HepG2 (cell line): Measurements from ENCODE around the gene AXDND1. TPM values are rescaled to one million over a fixed set of nuclear protein-coding genes. Genes with fewer than 3 reads are reported as not detected.

Source experiments
- ATAC-seq: fragments of 200-7000 bp; cut with Tn5 transposase; 3 replicates; pipeline ENCODE4 v1.9.1; 2020; ENCODE audit warnings: mild to moderate bottlenecking, moderate library complexity
- BruUV-seq: library from RNA; stranded (reverse); fragments of 400-500 nt; replicated peaks from 2 replicates; lab custom pipeline; 2021; lab: Mats Ljungman, UMichigan
- CTCF ChIA-PET: fragments of 300-600 bp; formaldehyde crosslinking; extraction: SDS; loops from one replicate; lab custom pipeline; 2021; ENCODE audit warnings: low total read pairs, inconsistent platforms, low intra/inter-chr PET ratio; lab: Yijun Ruan, JAX
- POLR2A ChIA-PET: fragments of 350-600 bp; sonication (Branson Sonifier 250); formaldehyde crosslinking; loops from one replicate; lab custom pipeline; 2020; ENCODE audit warnings: antibody characterized with exemption, inconsistent platforms; lab: Yijun Ruan, JAX
- DNase-seq: peaks from one replicate; pipeline ENCODE4 v3.0.0-alpha.2; 2015; ENCODE audit warnings: low spot score
- FAIRE-seq: peaks from 3 replicates; lab custom pipeline; 2011; peaks lifted over from hg19 to GRCh38; lab: Jason Lieb, UNC
- H2AFZ ChIP-seq: one replicate; pipeline ENCODE4 v1.6.1; 2011; ENCODE audit warnings: low read length, inconsistent platforms
- H3K27ac ChIP-seq: fragments of 300-600 bp; 3 replicates; pipeline ENCODE4 v1.8.0; 2011; ENCODE audit warnings: mixed run types, mild to moderate bottlenecking, mixed read lengths, low read length, inconsistent platforms; ENCODE audit not compliant: insufficient read depth; ENCODE audit errors: extremely low read length
- H3K27me3 ChIP-seq, 2 experiments: fragments of 200-600 bp in 1 of 2; 2 replicates in 1 of 2; 3 replicates in 1 of 2; pipeline versions ENCODE4 v1.6.0 to v1.8.0; 2011; ENCODE audit warnings: low read length in 2 of 2, mild to moderate bottlenecking in 2 of 2, moderate library complexity in 2 of 2, inconsistent platforms in 1 of 2; ENCODE audit not compliant: insufficient read depth in 2 of 2, control insufficient read depth in 1 of 2
- H3K36me3 ChIP-seq, 2 experiments: fragments of 200-600 bp in 1 of 2; replicated peaks in 1 of 2; 2 replicates in 1 of 2; 3 replicates in 1 of 2; pipeline versions ENCODE4 v1.5.1 to v1.8.0; 2011; ENCODE audit warnings: low read length in 2 of 2, inconsistent platforms in 1 of 2; ENCODE audit not compliant: insufficient read depth in 2 of 2, control insufficient read depth in 1 of 2
- H3K4me1 ChIP-seq: 2 replicates; pipeline ENCODE4 v1.5.1; 2012; ENCODE audit warnings: low read length, inconsistent platforms; ENCODE audit not compliant: insufficient read depth
- H3K4me2 ChIP-seq: 2 replicates; pipeline ENCODE4 v1.6.0; 2011; ENCODE audit warnings: low read depth, low read length, inconsistent platforms
- H3K4me3 ChIP-seq, 3 experiments: fragments of 200-600 bp in 1 of 3; sonication (generic), shearing (Covaris generic) in 1 of 3; replicated peaks in 1 of 3; 2 replicates each; pipeline ENCODE4 v1.5.1; 2011 to 2016; ENCODE audit warnings: low read length in 3 of 3, inconsistent platforms in 2 of 3, low read depth in 2 of 3, mild to moderate bottlenecking in 2 of 3, control low read depth in 1 of 3, mixed read lengths in 1 of 3; ENCODE audit not compliant: insufficient read depth in 1 of 3
- H3K79me2 ChIP-seq: one replicate; pipeline ENCODE4 v1.6.1; 2011; ENCODE audit warnings: low read length, inconsistent platforms; ENCODE audit not compliant: insufficient read depth
- H3K9ac ChIP-seq: 2 replicates; pipeline ENCODE4 v1.6.0; 2011; ENCODE audit warnings: mild to moderate bottlenecking, low read depth, low read length, inconsistent platforms; ENCODE audit not compliant: insufficient read depth
- H3K9me3 ChIP-seq: 2 replicates; pipeline ENCODE4 v1.5.1; 2012; ENCODE audit warnings: mild to moderate bottlenecking, low read length
- H4K20me1 ChIP-seq: 2 replicates; pipeline ENCODE4 v1.6.0; 2011; ENCODE audit warnings: inconsistent platforms, mild to moderate bottlenecking, low read length, moderate library complexity; ENCODE audit not compliant: insufficient read depth
- AGO2 ChIP-seq: fragments of 200-400 bp; formaldehyde crosslinking; optimal IDR thresholded peaks from 2 replicates; pipeline ENCODE3; 2017; ENCODE audit warnings: mild to moderate bottlenecking, low read depth, low read length, moderate library complexity
- CENPT ChIP-seq: sonication (generic); formaldehyde crosslinking; IDR thresholded peaks from 2 replicates; pipeline ENCODE4 v1.8.0; 2022; ENCODE audit warnings: low read depth, mild to moderate bottlenecking, moderate library complexity, missing genetic modification reagents
- FOXJ3 ChIP-seq: sonication (generic); formaldehyde crosslinking; IDR thresholded peaks from 2 replicates; pipeline ENCODE4 v1.4.0; 2020; ENCODE audit warnings: missing genetic modification reagents, mild to moderate bottlenecking, borderline replicate concordance
- MIER3 ChIP-seq: IDR thresholded peaks from 2 replicates; pipeline ENCODE4 v1.6.1; 2016; ENCODE audit warnings: missing compliant biosample characterization, borderline replicate concordance
- NR1H2 ChIP-seq: sonication (generic); formaldehyde crosslinking; IDR thresholded peaks from 2 replicates; pipeline ENCODE4 v1.8.1; 2022; ENCODE audit warnings: low read depth, missing genetic modification reagents, borderline replicate concordance
- SMARCE1 ChIP-seq: fragments of 450-650 bp; IDR thresholded peaks from 2 replicates; pipeline ENCODE4 v1.6.1; 2017; ENCODE audit warnings: borderline replicate concordance
- SOX13 ChIP-seq, 3 experiments: fragments of 450-650 bp in 1 of 3; sonication (generic) in 1 of 3; formaldehyde crosslinking in 1 of 3; IDR thresholded peaks in 2 of 3; conservative IDR thresholded peaks in 1 of 3; 2 replicates each; pipeline versions ENCODE4 v1.5.0 to v1.6.1; 2016 to 2020; ENCODE audit warnings: antibody characterized with exemption in 1 of 3, mild to moderate bottlenecking in 1 of 3, missing compliant biosample characterization in 1 of 3, missing genetic modification reagents in 1 of 3, moderate library complexity in 1 of 3
- THAP7 ChIP-seq: sonication (generic); formaldehyde crosslinking; IDR thresholded peaks from 2 replicates; pipeline ENCODE4 v1.8.1; 2023; ENCODE audit warnings: mild to moderate bottlenecking, missing genetic modification reagents
- ZBTB1 ChIP-seq: sonication (generic); formaldehyde crosslinking; IDR thresholded peaks from 2 replicates; pipeline ENCODE4 v1.4.0; 2020; ENCODE audit warnings: missing genetic modification reagents, borderline replicate concordance
- ZBTB39 ChIP-seq: sonication (generic); formaldehyde crosslinking; IDR thresholded peaks from 2 replicates; pipeline ENCODE4 v1.5.0; 2020; ENCODE audit warnings: missing genetic modification reagents
- ZNF160 ChIP-seq: sonication (generic); formaldehyde crosslinking; IDR thresholded peaks from 2 replicates; pipeline ENCODE4 v1.8.0; 2022; ENCODE audit warnings: mild to moderate bottlenecking, inconsistent platforms, missing genetic modification reagents
- ZNF256 ChIP-seq: sonication (generic); formaldehyde crosslinking; conservative IDR thresholded peaks from 2 replicates; pipeline ENCODE4 v1.4.0; 2020; ENCODE audit warnings: missing genetic modification reagents
- ZNF501 ChIP-seq: sonication (generic); formaldehyde crosslinking; IDR thresholded peaks from 2 replicates; pipeline ENCODE4 v1.5.1; 2020; ENCODE audit warnings: mild to moderate bottlenecking, moderate library complexity, missing genetic modification reagents
- WGBS: methylation state at CpG from one replicate; pipeline ENCODE4 v1.1.6; 2017; ENCODE audit warnings: low lambda C conversion rate; 5-methylcytosine and 5-hydroxymethylcytosine counted together
- in situ Hi-C: cut with HindIII; loops from 2 replicates; pipeline ENCODE4 v1.10.0; 2017; ENCODE audit warnings: low pct_unique_long_range_greater_than_20kb; ENCODE audit not compliant: extremely low pct_ligation_motif_present
- intact Hi-C: fragments of 100-400 bp; cut with micrococcal nuclease; formaldehyde crosslinking; loops from one replicate; pipeline ENCODE4 v1.10.0; 2022; ENCODE audit not compliant: unreplicated experiment
- polyA plus RNA-seq, 8 experiments: library from polyadenylated mRNA; depleted of rRNA in 3 of 8; stranded (reverse) in 7 of 8; unstranded in 1 of 8; fragments of >200 nt; fragmentation: Illumina TruSeq in 4 of 8; extraction: Trizol in 4 of 8; gene quantifications; 2 replicates each; pipeline versions ENCODE4 v1.2.1 to v1.2.3, GENCODE V29; 2011 to 2016; ENCODE audit warnings: low read depth in 4 of 8, missing spikeins in 1 of 8, mixed read lengths in 1 of 8; ENCODE audit not compliant: insufficient read depth in 1 of 8
- total RNA-seq, 5 experiments: library from RNA; depleted of rRNA; stranded (reverse); fragments of >200 nt; fragmentation: Illumina TruSeq; extraction: Trizol; gene quantifications; 2 replicates each; pipeline ENCODE4 v1.2.3, GENCODE V29; 2016; ENCODE audit warnings: low read depth in 1 of 5
- TF ChIP-seq, protein P1 (sequence below): IDR thresholded peaks from 2 replicates; pipeline ENCODE4 v1.4.0; 2020; ENCODE audit warnings: mild to moderate bottlenecking, missing genetic modification reagents
- TF ChIP-seq, protein P2 (sequence below): sonication (generic); formaldehyde crosslinking; IDR thresholded peaks from 2 replicates; pipeline ENCODE4 v1.4.0; 2020; ENCODE audit warnings: missing genetic modification reagents

The AXDND1 gene
- total and polyA plus RNA-seq, 2 of the 13 experiments (the other 11 are each of a cell fraction or from before 2014, with no cell fraction given): 0.15 to 0.40 TPM

DNA sequence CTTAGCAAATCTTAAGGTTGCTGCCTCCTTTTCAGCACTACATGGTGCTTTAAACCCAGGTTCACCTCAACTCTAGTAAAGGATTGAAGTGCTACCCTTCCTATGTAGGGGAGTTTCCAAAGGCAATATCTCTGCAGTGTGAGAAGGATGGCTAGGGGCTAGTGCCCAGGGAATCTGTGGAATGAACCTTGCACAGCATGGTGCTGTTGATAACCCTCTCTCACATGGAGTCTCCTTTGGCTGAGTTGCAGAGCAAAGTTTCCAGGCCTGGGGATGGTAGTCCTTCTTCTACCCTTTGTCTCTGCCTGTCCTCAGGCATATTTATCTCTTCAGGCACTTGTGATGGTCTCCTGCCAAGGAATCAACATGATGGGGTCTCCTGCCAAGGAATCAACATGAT, 59.4 kb downstream of the AXDND1 start (continued):
- TF ChIP-seq CENPT (CRISPR knock-in tag) (no peak), SOX13 (IDR thresholded peaks at IDR 0.05) (no peak), SOX13 (CRISPR knock-in tag; conservative IDR thresholded peaks at IDR 0.05 in 1 of 2, IDR thresholded peaks at IDR 0.05 in 1 of 2) (no peak), THAP7 (no peak)

DNA sequence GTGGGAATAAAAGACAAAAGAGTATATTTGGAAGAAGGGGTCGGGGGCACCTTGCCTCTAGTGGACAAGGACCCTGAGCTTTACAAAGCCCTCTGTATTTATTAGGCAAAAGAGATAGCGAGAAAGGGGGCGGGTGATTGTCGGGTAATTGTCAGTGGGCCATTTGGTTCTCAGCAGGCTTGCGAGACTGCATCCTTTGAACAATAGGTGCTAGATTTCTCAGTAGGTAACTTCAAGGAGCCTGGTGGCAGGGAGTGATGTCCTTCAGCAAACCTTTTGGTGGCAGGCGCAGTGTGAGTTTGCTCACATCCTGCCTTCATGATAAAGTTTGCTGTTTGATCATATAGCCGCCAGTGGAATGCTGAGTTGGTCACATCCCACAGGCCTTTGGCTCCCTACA, 71.4 kb downstream of the AXDND1 start:
- Histone ChIP-seq H3K4me1 (peaks cover 16% of the 10 kb centered on the region), H3K27ac (no peak overlapping the region), H3K36me3 (no peaks in the 10 kb centered on the region), H3K4me2 (no peak overlapping the region), H3K9me3 (no peaks in the 10 kb centered on the region), H3K27me3 (no peaks in the 10 kb centered on the region), H2AFZ (no peak overlapping the region), H3K9ac (no peak overlapping the region), H3K4me3 (no peak overlapping the region), H4K20me1 (no peaks in the 10 kb centered on the region), H3K79me2 (no peaks in the 10 kb centered on the region)
- intact Hi-C loops (no loop called here), in situ Hi-C loops (no loop called here)
- POLR2A ChIA-PET: no interaction called here
- FAIRE-seq (no peak), DNase-seq (no peak), ATAC-seq (no peak)
- CTCF ChIA-PET: no interaction called here
- BruUV-seq: no TSS peak
- 70% methylated on average over 7 of the region's 7 CpGs for WGBS
- TF ChIP-seq, protein P1, sequence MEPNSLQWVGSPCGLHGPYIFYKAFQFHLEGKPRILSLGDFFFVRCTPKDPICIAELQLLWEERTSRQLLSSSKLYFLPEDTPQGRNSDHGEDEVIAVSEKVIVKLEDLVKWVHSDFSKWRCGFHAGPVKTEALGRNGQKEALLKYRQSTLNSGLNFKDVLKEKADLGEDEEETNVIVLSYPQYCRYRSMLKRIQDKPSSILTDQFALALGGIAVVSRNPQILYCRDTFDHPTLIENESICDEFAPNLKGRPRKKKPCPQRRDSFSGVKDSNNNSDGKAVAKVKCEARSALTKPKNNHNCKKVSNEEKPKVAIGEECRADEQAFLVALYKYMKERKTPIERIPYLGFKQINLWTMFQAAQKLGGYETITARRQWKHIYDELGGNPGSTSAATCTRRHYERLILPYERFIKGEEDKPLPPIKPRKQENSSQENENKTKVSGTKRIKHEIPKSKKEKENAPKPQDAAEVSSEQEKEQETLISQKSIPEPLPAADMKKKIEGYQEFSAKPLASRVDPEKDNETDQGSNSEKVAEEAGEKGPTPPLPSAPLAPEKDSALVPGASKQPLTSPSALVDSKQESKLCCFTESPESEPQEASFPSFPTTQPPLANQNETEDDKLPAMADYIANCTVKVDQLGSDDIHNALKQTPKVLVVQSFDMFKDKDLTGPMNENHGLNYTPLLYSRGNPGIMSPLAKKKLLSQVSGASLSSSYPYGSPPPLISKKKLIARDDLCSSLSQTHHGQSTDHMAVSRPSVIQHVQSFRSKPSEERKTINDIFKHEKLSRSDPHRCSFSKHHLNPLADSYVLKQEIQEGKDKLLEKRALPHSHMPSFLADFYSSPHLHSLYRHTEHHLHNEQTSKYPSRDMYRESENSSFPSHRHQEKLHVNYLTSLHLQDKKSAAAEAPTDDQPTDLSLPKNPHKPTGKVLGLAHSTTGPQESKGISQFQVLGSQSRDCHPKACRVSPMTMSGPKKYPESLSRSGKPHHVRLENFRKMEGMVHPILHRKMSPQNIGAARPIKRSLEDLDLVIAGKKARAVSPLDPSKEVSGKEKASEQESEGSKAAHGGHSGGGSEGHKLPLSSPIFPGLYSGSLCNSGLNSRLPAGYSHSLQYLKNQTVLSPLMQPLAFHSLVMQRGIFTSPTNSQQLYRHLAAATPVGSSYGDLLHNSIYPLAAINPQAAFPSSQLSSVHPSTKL (CRISPR knock-in tag): no peak
- TF ChIP-seq SMARCE1: no peak
- TF ChIP-seq FOXJ3 (CRISPR knock-in tag): no peak
- no peak for TF ChIP-seq ZNF501
- TF ChIP-seq MIER3 (CRISPR knock-in tag): no peak
- TF ChIP-seq NR1H2 (CRISPR knock-in tag): no peak
- TF ChIP-seq ZNF160 (CRISPR knock-in tag): no peak
- TF ChIP-seq, protein P2, sequence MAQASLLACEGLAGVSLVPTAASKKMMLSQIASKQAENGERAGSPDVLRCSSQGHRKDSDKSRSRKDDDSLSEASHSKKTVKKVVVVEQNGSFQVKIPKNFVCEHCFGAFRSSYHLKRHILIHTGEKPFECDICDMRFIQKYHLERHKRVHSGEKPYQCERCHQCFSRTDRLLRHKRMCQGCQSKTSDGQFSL (CRISPR knock-in tag): no peak
- TF ChIP-seq ZBTB1 (CRISPR knock-in tag): no peak
- TF ChIP-seq ZNF256: no peak
- no peak for TF ChIP-seq ZBTB39 (CRISPR knock-in tag)
- no peak for TF ChIP-seq AGO2
